Adrenal gland (tissue), 5 donors: ENCODE measurements around the gene C1orf174.

Experiments used
- POLR2A ChIP-seq, 2 donors: fragments of 450-650 bp; IDR thresholded peaks; one replicate each; pipeline ENCODE4 v1.6.1; 2017; ENCODE audit warnings: antibody characterized with exemption in 2 of 2, mild to moderate bottlenecking in 2 of 2, moderate library complexity in 1 of 2
- TF ChIP-seq, protein P1 (sequence below), 6 experiments: fragments of 450-650 bp in 4 of 6; fragments of 200-600 bp in 2 of 6; sonication (generic) in 1 of 6; IDR thresholded peaks; 1 replicate in 5 of 6; 2 replicates in 1 of 6; pipeline versions ENCODE4 v1.5.1 to v1.8.0; 2016 to 2021; ENCODE audit warnings: antibody characterized with exemption in 6 of 6, mild to moderate bottlenecking in 2 of 6, moderate library complexity in 1 of 6
- donor health status: DM: no; HTN: no; CAD: no.

DNA sequence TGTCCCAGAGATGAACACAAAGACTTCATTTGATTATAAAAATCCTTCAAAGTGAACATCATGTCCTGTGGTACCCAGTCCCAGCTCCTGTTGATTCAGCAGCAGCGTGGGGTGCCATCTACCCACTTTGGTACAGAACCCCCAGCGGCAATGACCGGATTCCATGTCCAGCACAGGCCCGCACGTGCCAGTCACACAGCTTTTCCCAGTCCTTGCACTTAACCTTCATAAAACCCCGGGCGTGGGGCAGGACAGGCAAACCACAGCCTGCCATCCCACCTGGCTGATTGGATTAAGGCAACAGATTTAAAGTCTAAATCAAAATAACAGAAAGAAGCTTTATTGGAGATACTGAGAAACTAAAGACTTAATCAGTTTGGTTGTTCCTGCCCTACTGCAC lies 58.6 kb downstream of the C1orf174 start:
- TF ChIP-seq, protein P1, sequence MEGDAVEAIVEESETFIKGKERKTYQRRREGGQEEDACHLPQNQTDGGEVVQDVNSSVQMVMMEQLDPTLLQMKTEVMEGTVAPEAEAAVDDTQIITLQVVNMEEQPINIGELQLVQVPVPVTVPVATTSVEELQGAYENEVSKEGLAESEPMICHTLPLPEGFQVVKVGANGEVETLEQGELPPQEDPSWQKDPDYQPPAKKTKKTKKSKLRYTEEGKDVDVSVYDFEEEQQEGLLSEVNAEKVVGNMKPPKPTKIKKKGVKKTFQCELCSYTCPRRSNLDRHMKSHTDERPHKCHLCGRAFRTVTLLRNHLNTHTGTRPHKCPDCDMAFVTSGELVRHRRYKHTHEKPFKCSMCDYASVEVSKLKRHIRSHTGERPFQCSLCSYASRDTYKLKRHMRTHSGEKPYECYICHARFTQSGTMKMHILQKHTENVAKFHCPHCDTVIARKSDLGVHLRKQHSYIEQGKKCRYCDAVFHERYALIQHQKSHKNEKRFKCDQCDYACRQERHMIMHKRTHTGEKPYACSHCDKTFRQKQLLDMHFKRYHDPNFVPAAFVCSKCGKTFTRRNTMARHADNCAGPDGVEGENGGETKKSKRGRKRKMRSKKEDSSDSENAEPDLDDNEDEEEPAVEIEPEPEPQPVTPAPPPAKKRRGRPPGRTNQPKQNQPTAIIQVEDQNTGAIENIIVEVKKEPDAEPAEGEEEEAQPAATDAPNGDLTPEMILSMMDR (IDR thresholded peaks at IDR 0.05), result no peak
- TF ChIP-seq POLR2A (IDR thresholded peaks at IDR 0.05), result no peak
